Activated CD4-positive, alpha-beta T cell treated with anti-CD3 and anti-CD28 coated beads, Interleukin-2, amount 50 U/mL, for 1 hour (primary cell): ENCODE data around the gene WDR36.
A peak's percentile ranks its signal among the peaks of the same experiment; 100 is the strongest.
"Not testable (repeated sequence)": the region's sequence is repeated elsewhere in the genome, so short reads cannot be mapped to it uniquely, and the experiment has no call there.

ENCODE experiments used
- DNase-seq: peaks from one replicate; pipeline ENCODE4 v3.0.0-alpha.2; 2020

The WDR36 gene

GRCh38 chr5:111141471-111141870 is 49.3 kb downstream of the WDR36 start:
- not testable (repeated sequence) for DNase-seq

DNA sequence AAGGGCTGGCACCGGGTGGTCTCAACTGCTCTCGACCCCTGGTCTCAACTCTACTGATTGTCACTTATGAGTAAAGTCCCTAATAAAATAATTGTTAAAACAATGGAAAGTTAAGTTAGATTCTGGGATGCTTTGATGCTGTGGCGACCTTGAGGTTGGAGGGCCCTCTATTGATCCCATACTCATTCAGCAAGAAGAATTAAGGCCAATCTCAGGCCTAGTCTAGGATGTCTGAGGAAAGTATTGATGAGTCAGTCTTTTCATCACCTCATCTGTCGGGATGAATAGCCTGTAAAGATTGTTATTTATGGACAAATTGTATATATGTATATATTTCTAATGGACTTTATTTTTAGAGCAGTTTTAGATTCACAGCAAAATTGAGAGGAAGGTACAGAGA is 50.8 kb downstream of the WDR36 start:
- no peak for DNase-seq

- DNase-seq: no peak
These were observed 51.8 kb downstream of the WDR36 start for GRCh38 chr5:111143910-111144309.

DNA sequence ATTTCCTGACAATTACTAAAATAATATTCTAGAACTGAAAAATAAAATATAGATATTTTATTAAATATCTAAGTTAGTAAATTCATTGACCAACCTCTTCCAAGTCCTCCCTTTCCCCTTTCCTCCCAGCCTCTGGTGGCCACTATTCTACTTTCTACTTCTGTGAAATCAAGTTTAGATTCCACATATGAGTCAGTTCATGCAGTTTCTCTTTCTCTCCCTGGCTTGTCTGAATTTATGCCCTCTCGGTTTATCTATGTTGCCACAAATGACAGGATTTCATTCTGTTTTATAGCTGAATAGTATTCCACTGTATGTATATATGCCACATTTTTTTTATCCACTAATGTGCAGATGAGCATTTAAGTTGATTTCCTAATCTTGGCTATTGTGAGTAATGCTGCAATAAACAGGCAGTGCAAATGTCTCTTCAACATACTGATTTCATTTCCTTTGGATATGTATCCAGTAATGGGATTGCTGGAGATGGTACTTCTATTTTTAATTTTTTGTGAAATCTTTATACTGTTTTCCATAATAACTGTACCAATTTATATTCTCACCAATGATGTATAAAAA is 52.3 kb downstream of the WDR36 start:
- DNase-seq: no peak

DNA sequence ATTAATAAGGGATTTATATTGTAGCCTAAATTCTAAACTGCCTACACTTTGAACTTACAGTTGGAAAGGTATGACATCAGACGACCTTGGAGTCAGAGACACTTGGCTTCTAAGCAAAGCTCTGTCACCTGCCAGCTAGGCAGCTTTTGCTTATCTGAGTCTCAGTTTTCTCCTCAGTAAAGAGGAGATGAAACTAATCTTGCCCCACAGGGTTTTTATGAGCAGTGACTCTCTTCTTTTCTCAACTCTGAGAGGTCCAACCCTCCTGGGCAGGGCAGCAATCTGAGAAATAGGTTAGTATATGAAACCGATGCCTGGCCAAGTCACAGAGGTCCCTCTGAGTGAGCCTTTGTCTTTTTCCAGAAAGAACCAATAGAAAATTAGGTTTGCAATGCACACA is 53.9 kb downstream of the WDR36 start:
- DNase-seq: no peak

GRCh38 chr5:111147502-111147901 is 55.4 kb downstream of the WDR36 start:
- DNase-seq: no peak

DNA sequence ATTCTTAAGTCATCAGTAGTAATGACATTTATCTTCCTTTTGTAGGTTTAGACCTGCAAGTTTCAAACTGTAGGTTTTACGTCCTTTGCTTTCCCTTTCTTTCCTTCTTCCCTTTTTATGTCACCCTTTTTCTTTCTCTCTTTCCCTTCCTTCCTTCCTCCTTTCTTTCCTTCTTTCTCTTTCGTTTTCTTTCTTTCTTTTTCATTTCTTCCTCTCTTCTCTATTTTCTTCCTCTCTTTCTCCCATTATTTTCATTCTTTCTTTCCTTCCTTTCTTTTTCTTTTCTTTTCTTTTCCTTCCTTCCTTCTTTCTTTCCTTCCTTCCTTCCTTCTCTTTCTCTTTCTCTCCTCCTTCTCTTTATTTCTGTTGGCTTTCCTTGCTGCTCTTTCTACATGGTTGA is 59.9 kb downstream of the WDR36 start:
- no peak for DNase-seq

GRCh38 chr5:111153483-111153882 is 61.3 kb downstream of the WDR36 start:
- DNase-seq: no peak

DNA sequence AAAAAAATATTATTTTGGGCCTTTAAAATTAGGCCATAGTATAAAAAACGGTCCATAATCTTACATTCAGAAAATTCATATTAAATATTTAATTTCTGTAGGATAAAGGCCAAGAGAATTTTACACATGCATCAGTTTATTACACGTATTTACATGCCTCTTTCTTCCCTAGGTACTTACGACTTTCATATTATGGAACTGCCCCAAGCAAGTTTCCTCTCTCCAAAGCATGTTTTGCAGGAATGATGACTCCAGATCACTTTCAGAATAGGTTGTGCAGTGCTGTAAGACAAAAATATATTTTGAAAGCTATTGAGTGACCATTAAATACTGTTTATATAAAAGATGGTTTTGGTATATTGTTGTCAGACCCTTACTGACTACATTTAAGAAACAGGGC is 61.8 kb downstream of the WDR36 start:
- DNase-seq: no peak

DNA sequence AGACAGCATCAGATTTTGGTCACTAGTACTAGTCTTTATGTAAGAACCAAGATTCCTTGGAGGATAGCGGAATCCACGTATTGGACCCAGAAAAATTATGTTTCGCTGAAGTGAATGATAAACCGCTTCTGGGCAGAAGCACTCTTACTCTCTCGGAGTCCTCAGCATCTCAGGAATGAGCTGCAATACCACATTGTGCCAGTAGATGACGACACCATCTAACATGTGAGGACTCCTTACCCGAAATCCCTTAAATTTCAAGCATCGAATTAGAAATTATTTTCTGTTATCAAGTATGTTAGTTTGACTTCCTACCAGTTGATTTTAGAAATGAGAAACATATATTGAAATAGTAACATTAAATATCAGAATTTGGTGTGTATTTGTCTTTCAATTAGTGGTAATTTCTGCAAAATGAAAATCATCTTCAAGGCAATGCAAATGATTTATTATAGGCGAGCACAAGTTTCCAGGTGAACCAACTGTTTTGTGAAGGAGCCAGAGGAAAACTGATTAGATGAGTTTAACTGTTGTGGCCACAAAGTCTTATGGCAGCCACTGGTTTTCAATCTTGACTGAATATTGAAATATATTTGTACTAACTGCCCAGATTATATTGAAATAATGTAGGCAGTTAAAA is 66.1 kb downstream of the WDR36 start:
- DNase-seq: peak; percentile 83

GRCh38 chr5:111159845-111160244 is 67.7 kb downstream of the WDR36 start:
- no peak for DNase-seq

DNA sequence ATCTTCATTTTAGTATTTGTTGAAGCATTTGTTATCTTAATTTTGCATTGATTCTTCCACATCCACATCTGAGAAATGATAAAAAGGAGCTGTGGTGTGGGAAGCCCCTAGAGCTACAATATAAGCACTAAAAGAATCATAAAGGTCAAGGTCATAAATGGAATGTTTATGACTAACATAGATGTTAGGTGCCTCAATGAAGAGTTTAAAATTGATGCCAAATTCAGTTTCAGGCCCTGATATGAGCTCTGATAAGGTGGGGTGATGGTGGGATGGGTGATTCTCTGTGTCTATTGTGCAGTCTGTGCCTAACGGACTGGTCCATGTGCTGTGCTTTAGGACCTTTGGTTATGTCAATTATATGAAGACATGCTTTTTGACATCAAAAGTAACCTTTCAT is 70.9 kb downstream of the WDR36 start:
- no peak for DNase-seq

DNA sequence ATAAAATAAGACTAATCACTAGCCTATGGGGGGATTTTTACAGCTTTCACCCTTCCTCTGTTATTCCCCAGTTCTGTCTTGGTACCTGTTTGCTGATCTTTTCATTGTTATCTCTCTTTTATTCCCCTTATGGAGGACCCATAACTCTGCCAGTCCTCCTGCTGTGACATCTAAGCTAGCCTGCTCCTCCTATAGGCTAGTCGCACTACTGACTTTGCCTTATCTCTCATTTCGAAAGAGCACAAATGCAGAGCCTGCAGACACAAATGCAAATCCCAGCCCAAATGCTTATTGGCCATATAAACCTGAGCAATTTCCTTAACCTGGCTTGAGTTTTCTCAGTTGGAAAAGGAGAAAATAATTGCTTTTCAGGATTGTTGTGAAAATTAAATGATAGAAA is 72.9 kb downstream of the WDR36 start:
- no peak for DNase-seq

DNA sequence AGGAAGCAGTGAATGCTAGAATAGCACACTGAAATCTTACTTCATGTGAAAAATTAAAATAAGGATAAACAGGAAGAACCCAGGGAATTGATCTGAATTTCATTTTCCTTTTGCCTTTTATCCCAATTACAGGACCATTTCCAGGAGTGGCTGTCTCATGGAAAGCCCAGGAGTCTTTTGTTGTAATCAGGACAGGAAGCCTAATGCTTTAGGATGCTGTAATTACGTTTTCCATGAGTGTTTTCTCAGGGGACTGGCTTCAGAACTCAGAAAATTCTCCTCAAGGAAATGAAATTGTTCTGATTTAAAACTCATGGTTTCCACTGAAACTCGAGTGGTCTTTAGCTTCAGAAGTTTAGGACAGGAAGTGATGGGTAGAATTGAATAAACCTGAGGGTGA is 75.4 kb downstream of the WDR36 start:
- no peak for DNase-seq

DNA sequence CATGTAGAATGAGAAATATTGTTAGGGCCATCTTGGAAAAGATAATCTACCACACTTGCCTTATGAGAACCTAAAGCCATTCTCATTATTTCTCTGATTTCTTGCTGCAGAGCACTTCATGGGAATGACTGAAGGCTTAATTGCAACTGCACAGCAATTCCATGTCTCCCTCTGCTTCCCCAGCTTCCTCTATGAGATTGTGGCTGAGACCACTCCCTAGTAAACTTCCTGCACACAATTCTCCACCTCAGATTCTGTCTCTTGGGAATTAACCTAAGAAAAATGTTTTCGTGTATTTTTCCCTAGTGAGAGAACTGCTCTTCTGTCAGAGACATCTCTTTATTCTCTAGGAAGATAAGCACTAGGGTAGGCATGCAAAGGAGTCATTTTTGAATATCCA is 76.5 kb downstream of the WDR36 start:
- no peak for DNase-seq

- no peak for DNase-seq
These were observed 77.1 kb downstream of the WDR36 start for GRCh38 chr5:111169269-111169668.

DNA sequence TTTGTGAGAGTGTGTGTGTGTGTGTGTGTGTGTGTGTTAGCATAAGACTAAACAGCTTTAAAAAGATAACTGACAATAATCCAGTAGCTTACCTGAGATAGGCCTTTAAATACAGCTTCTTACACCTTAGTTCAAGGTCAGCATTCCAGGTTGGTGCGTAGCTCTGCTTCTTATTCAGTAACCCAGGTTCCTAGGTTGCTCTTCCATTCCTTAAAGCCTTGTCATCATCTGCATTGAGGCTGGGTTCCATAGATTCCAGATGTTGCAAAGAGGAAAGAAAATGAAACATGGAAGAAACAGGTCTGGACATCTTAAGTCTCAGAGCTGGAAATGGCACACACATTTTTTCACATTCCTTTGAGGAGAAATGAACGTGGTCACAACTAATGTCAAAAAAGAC is 78.1 kb downstream of the WDR36 start:
- no peak for DNase-seq

DNA sequence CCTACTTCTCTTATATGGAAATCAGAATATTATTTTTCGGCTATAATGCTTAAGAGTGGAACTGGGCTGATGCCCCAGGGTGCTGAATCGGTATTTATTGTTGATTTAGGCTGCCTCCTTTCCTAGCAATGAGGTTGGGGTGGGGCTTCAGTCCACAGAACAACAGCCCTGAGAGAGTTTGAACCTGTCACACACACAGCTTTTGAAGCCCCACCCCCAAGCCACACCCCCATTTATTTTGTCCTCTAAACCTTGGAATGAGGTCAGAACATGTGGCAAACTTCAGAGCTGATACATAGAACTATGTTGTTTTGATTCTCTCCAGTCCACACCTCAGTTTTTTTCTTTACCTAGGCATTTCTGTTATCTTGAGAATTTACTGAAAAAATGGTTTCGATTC is 80.4 kb downstream of the WDR36 start:
- no peak for DNase-seq

- DNase-seq: no peak
These were observed 81.3 kb downstream of the WDR36 start for GRCh38 chr5:111173476-111173875.
